Fibroblast of lung (primary cell): ENCODE data around the gene GSTT2. TPM values are rescaled to one million over a fixed set of nuclear protein-coding genes. Genes with fewer than 3 reads are reported as not detected.
A peak's percentile ranks its signal among the peaks of the same experiment; 100 is the strongest.

Source experiments
- DNase-seq, 2 donors: peaks; one replicate each; pipeline versions ENCODE4 v3.0.0 to v3.0.0-alpha.2; 2010; ENCODE audit warnings: low read depth in 2 of 2
- H2AFZ ChIP-seq: 2 replicates; pipeline ENCODE4 v1.5.1; 2012; ENCODE audit warnings: low read length, control low read depth, inconsistent platforms
- H3K27ac ChIP-seq: 2 replicates; pipeline ENCODE4 v1.5.1; 2011; ENCODE audit warnings: low read length, control low read depth; ENCODE audit not compliant: insufficient read depth
- H3K27me3 ChIP-seq: 2 replicates; pipeline ENCODE4 v1.5.1; 2011; ENCODE audit warnings: mild to moderate bottlenecking, low read length; ENCODE audit not compliant: control insufficient read depth, insufficient read depth
- H3K36me3 ChIP-seq: 2 replicates; pipeline ENCODE4 v1.5.1; 2011; ENCODE audit warnings: low read length; ENCODE audit not compliant: control insufficient read depth, insufficient read depth
- H3K4me1 ChIP-seq: 2 replicates; pipeline ENCODE4 v1.5.1; 2011; ENCODE audit warnings: low read length; ENCODE audit not compliant: control insufficient read depth, insufficient read depth; ENCODE audit errors: extremely low read depth
- H3K4me2 ChIP-seq: 2 replicates; pipeline ENCODE4 v1.5.1; 2011; ENCODE audit warnings: low read length, control low read depth; ENCODE audit not compliant: insufficient read depth; ENCODE audit errors: extremely low read depth
- H3K4me3 ChIP-seq, 4 experiments: fragments of 200-600 bp in 1 of 4; sonication (generic) in 1 of 4; replicated peaks in 1 of 4; 2 replicates each; pipeline ENCODE4 v1.5.1; 2011 to 2016; ENCODE audit warnings: low read length in 4 of 4, low read depth in 3 of 4, mild to moderate bottlenecking in 3 of 4, control low read depth in 2 of 4, inconsistent platforms in 1 of 4, mixed read lengths in 1 of 4; ENCODE audit not compliant: insufficient read depth in 1 of 4; ENCODE audit errors: control extremely low read depth in 1 of 4
- H3K79me2 ChIP-seq: 2 replicates; pipeline ENCODE4 v1.5.1; 2012; ENCODE audit warnings: mild to moderate bottlenecking, low read length, inconsistent platforms; ENCODE audit not compliant: control insufficient read depth, insufficient read depth
- H3K9ac ChIP-seq: 2 replicates; pipeline ENCODE4 v1.5.1; 2011; ENCODE audit warnings: mild to moderate bottlenecking, low read length, control low read depth; ENCODE audit not compliant: insufficient read depth
- H3K9me3 ChIP-seq: 2 replicates; pipeline ENCODE4 v1.5.1; 2012; ENCODE audit warnings: low read depth, low read length; ENCODE audit not compliant: control insufficient read depth, insufficient read depth
- H4K20me1 ChIP-seq: 2 replicates; pipeline ENCODE4 v1.5.1; 2011; ENCODE audit warnings: low read length; ENCODE audit not compliant: control insufficient read depth, insufficient read depth; ENCODE audit errors: extremely low read depth
- CTCF ChIP-seq, 2 donors: IDR thresholded peaks in 1 of 2; conservative IDR thresholded peaks in 1 of 2; 1 replicate in 1 of 2; 2 replicates in 1 of 2; pipeline ENCODE4 v1.5.1; 2011 to 2012; ENCODE audit warnings: low read length in 2 of 2, control low read depth in 1 of 2, inconsistent platforms in 1 of 2, low read depth in 1 of 2, mild to moderate bottlenecking in 1 of 2
- EZH2 ChIP-seq: IDR thresholded peaks from 2 replicates; pipeline ENCODE4 v1.5.1; 2012; ENCODE audit warnings: low read length, control low read depth, mild to moderate bottlenecking; ENCODE audit errors: missing control alignments
- polyA plus RNA-seq, 2 donors: library from polyadenylated mRNA; depleted of rRNA in 1 of 2; stranded (reverse) in 1 of 2; unstranded in 1 of 2; fragments of >200 nt; gene quantifications; 2 replicates each; pipeline ENCODE4 v1.2.1, GENCODE V29; 2011 to 2012; ENCODE audit warnings: missing spikeins in 1 of 2
- total RNA-seq: library from RNA; depleted of rRNA; stranded (reverse); fragments of >200 nt; gene quantifications from 2 replicates; pipeline ENCODE4 v1.2.1, GENCODE V29; 2014

The GSTT2 gene
- total and polyA plus RNA-seq, 2 donors (not counting 1 experiment from before 2014, with no cell fraction given): 0.33 to 2.4 TPM

- H3K27me3 ChIP-seq: peaks cover 3% of the 10 kb centered on the region
- H3K4me3 ChIP-seq: no peak overlapping the region
- no peak overlapping the region for H2AFZ ChIP-seq
- no peaks in the 10 kb centered on the region for H3K4me1 ChIP-seq
- no peak overlapping the region for H3K9ac ChIP-seq
- no peak for DNase-seq
- TF ChIP-seq EZH2 (no peak), CTCF (conservative IDR thresholded peaks at IDR 0.05 in 1 of 2, IDR thresholded peaks at IDR 0.05 in 1 of 2; ENCODE audit: low read depth in 1 of 2, low read length in 2 of 2) (no peak)
- no peaks in the 10 kb centered on the region for H3K79me2 ChIP-seq
- H3K36me3 ChIP-seq: no peaks in the 10 kb centered on the region
- H3K4me2 ChIP-seq: no peak overlapping the region
- H4K20me1 ChIP-seq: no peaks in the 10 kb centered on the region
- H3K27ac ChIP-seq: no peak overlapping the region
- no peaks in the 10 kb centered on the region for H3K9me3 ChIP-seq
Observed at GRCh38 chr22:24003887-24004286, 24.0 kb downstream of the GSTT2 start.

- TF ChIP-seq CTCF (conservative IDR thresholded peaks at IDR 0.05 in 1 of 2, IDR thresholded peaks at IDR 0.05 in 1 of 2; ENCODE audit: low read depth in 1 of 2, low read length in 2 of 2): no peak
- no peak for TF ChIP-seq EZH2
- no peaks in the 10 kb centered on the region for H3K36me3 ChIP-seq
- no peak within 1 kb of the TSS for H3K9ac ChIP-seq
- no peak within 1 kb of the TSS for H3K4me3 ChIP-seq
- peaks cover 3% of the 10 kb centered on the region for H3K27me3 ChIP-seq
- no peaks in the 10 kb centered on the region for H4K20me1 ChIP-seq
- H3K4me2 ChIP-seq: peak within 1 kb of the TSS; percentile 40
- no peaks in the 10 kb centered on the region for H3K79me2 ChIP-seq
- peak within 1 kb of the TSS; percentile 31 for H2AFZ ChIP-seq
- no peaks in the 10 kb centered on the region for H3K9me3 ChIP-seq
- no peaks in the 10 kb centered on the region for H3K4me1 ChIP-seq
- no peak for DNase-seq
- no peak within 1 kb of the TSS for H3K27ac ChIP-seq
Observed at GRCh38 chr22:24005201-24005600, 25.3 kb downstream of the GSTT2 start, which contains the start of gene GSTT4. Gene GSTT4, minus strand, starts transcription at chr22:24005453. Its CDS starts 97 bp downstream, at chr22:24005356.

GRCh38 chr22:24006207-24006913, 26.4 kb downstream of the GSTT2 start:
- Histone ChIP-seq H3K27me3 (peaks cover 3% of the 10 kb centered on the region), H3K9ac (no peak overlapping the region), H3K4me2 (no peak overlapping the region), H3K36me3 (no peaks in the 10 kb centered on the region), H3K4me1 (no peaks in the 10 kb centered on the region), H4K20me1 (no peaks in the 10 kb centered on the region), H3K27ac (no peak overlapping the region), H3K9me3 (no peaks in the 10 kb centered on the region), H2AFZ (no peak overlapping the region), H3K4me3 (no peak overlapping the region), H3K79me2 (no peaks in the 10 kb centered on the region)
- DNase-seq: no peak
- TF ChIP-seq EZH2: no peak
- TF ChIP-seq CTCF (conservative IDR thresholded peaks at IDR 0.05 in 1 of 2, IDR thresholded peaks at IDR 0.05 in 1 of 2; ENCODE audit: low read depth in 1 of 2, low read length in 2 of 2): no peak
